K562 (cell line): ENCODE results near the gene UTS2R. TPM values are rescaled to one million over a fixed set of nuclear protein-coding genes. Genes with fewer than 3 reads are reported as not detected.
A peak's percentile ranks its signal among the peaks of the same experiment; 100 is the strongest.

Experiments used
- MTF1 ChIP-seq: fragments of 250-450 bp; sonication (Bioruptor Pico); IDR thresholded peaks from 2 replicates; pipeline ENCODE4 v1.9.0; 2021; ENCODE audit warnings: moderate library complexity, mild to moderate bottlenecking, inconsistent platforms, borderline replicate concordance
- PURB ChIP-seq: sonication (generic); formaldehyde crosslinking; IDR thresholded peaks from 2 replicates; pipeline ENCODE4 v1.9.0; 2021; ENCODE audit warnings: low read depth, mild to moderate bottlenecking, missing genetic modification reagents
- RBM14 ChIP-seq: fragments of 200-400 bp; formaldehyde crosslinking; IDR thresholded peaks from 2 replicates; pipeline ENCODE4 v1.6.1; 2018; ENCODE audit warnings: low read depth, mild to moderate bottlenecking, low read length, moderate library complexity, borderline replicate concordance; ENCODE audit not compliant: insufficient read depth
- YY1 ChIP-seq, 3 experiments: IDR thresholded peaks; 2 replicates each; pipeline ENCODE4 v1.6.1; 2011; ENCODE audit warnings: low read length in 2 of 3, mild to moderate bottlenecking in 2 of 3, moderate library complexity in 2 of 3, borderline replicate concordance in 1 of 3, control low read depth in 1 of 3, low read depth in 1 of 3; ENCODE audit not compliant: insufficient read depth in 3 of 3, insufficient replicate concordance in 2 of 3, control insufficient read depth in 1 of 3, insufficient read length in 1 of 3; ENCODE audit errors: extremely low read depth in 1 of 3
- ZNF282 ChIP-seq: sonication (generic); formaldehyde crosslinking; IDR thresholded peaks from 2 replicates; pipeline ENCODE4 v1.8.1; 2023; ENCODE audit warnings: missing genetic modification reagents
- ZNF766 ChIP-seq: fragments of 200-800 bp; sonication (Bioruptor generic); conservative IDR thresholded peaks from 2 replicates; pipeline ENCODE4 v1.6.1; 2016; ENCODE audit warnings: missing genetic modification characterization, missing compliant biosample characterization
- ZNF77 ChIP-seq: fragments of 250-450 bp; sonication (Bioruptor Pico); IDR thresholded peaks from 2 replicates; pipeline ENCODE4 v1.5.0; 2020
- polyA plus RNA-seq, 8 experiments: library from polyadenylated mRNA; depleted of rRNA in 4 of 8; stranded (reverse) in 5 of 8; unstranded in 3 of 8; fragments of >200 nt; fragmentation: Nextera tagmentation in 2 of 8; fragmentation: Illumina TruSeq in 1 of 8; extraction: Ambion mirVana in 2 of 8; extraction: Trizol in 1 of 8; gene quantifications; 2 replicates each; pipeline versions ENCODE4 v1.2.1 to v1.2.3, GENCODE V29; 2011 to 2014; ENCODE audit warnings: inconsistent platforms in 1 of 8, missing spikeins in 1 of 8
- total RNA-seq, 7 experiments: library from RNA; depleted of rRNA in 6 of 7; stranded (reverse); fragments of >200 nt in 6 of 7; fragmentation: Illumina TruSeq in 2 of 7; extraction: Trizol in 2 of 7; gene quantifications; 2 replicates each; pipeline versions ENCODE4 v1.2.1 to v1.2.3, GENCODE V29; 2011 to 2021; ENCODE audit warnings: low replicate concordance in 1 of 7
- TF ChIP-seq, protein P1 (sequence below): fragments of 250-450 bp; sonication (Bioruptor Pico); IDR thresholded peaks from 2 replicates; pipeline ENCODE4 v1.5.0; 2020; ENCODE audit warnings: mild to moderate bottlenecking, borderline replicate concordance
- TF ChIP-seq, protein P2 (sequence below): fragments of 450-650 bp; IDR thresholded peaks from 2 replicates; pipeline ENCODE4 v1.6.1; 2016; ENCODE audit warnings: mild to moderate bottlenecking, moderate library complexity
- TF ChIP-seq, protein P3 (sequence below): sonication (generic); formaldehyde crosslinking; IDR thresholded peaks from 2 replicates; pipeline ENCODE4 v1.8.1; 2022; ENCODE audit warnings: missing genetic modification reagents

Gene UTS2R
- total and polyA plus RNA-seq, 9 of the 15 experiments (the other 6 are each of a cell fraction or from before 2014, with no cell fraction given) = 0.22 TPM; not detected in 8

DNA sequence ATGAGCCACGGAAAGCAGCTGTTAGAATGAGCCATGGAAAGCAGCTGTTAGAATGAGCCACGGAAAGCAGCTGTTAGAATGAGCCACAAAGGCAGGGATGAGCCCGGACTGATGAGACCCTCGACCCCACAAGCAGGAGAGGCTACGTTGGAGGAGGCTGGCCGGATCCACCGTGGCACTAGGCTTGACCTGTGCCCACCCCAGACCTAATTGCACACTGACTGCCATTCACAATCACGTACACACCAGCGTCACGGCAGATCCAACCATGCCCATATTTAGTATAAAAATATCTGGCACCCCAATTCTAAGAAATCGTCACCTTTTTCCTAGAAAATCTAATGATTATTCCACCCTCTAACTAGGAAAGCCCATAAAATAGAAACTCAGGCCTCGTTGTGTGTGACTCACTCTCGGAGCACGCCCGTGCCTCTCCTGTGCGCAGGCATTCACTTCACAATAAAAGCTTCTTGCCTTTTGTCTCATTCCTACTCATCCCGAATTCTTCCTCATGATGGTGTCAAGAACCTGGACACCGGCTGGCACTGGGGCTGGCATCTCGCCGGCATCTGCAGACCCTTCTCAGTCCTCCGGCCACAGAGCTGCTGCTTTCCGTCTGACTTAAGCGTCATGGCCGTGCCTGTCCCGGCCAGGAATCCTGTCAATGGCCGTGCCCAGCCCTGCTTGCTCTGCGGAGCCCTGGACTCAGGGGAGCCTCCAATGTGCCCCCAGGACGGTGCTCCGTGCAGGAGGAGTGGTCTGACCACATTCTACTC lies 32.5 kb upstream of the UTS2R start (continued):
- TF ChIP-seq ZNF77 (CRISPR knock-in tag) (no peak), MTF1 (CRISPR knock-in tag) (no peak), YY1 (IDR thresholded peaks at IDR 0.05; ENCODE audit: borderline replicate concordance in 1 of 3, control insufficient read depth in 1 of 3, extremely low read depth in 1 of 3, insufficient read depth in 3 of 3, insufficient read length in 1 of 3, insufficient replicate concordance in 2 of 3, low read depth in 1 of 3, low read length in 2 of 3) (peak in 2 of 3 experiments; percentile 34 to 81), RBM14 (no peak), ZNF766 (CRISPR knock-in tag) (peak; percentile 69), PURB (no peak), ZNF282 (CRISPR knock-in tag) (no peak)
- TF ChIP-seq, protein P1, sequence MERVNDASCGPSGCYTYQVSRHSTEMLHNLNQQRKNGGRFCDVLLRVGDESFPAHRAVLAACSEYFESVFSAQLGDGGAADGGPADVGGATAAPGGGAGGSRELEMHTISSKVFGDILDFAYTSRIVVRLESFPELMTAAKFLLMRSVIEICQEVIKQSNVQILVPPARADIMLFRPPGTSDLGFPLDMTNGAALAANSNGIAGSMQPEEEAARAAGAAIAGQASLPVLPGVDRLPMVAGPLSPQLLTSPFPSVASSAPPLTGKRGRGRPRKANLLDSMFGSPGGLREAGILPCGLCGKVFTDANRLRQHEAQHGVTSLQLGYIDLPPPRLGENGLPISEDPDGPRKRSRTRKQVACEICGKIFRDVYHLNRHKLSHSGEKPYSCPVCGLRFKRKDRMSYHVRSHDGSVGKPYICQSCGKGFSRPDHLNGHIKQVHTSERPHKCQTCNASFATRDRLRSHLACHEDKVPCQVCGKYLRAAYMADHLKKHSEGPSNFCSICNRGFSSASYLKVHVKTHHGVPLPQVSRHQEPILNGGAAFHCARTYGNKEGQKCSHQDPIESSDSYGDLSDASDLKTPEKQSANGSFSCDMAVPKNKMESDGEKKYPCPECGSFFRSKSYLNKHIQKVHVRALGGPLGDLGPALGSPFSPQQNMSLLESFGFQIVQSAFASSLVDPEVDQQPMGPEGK (CRISPR knock-in tag) = no peak
- TF ChIP-seq, protein P2, sequence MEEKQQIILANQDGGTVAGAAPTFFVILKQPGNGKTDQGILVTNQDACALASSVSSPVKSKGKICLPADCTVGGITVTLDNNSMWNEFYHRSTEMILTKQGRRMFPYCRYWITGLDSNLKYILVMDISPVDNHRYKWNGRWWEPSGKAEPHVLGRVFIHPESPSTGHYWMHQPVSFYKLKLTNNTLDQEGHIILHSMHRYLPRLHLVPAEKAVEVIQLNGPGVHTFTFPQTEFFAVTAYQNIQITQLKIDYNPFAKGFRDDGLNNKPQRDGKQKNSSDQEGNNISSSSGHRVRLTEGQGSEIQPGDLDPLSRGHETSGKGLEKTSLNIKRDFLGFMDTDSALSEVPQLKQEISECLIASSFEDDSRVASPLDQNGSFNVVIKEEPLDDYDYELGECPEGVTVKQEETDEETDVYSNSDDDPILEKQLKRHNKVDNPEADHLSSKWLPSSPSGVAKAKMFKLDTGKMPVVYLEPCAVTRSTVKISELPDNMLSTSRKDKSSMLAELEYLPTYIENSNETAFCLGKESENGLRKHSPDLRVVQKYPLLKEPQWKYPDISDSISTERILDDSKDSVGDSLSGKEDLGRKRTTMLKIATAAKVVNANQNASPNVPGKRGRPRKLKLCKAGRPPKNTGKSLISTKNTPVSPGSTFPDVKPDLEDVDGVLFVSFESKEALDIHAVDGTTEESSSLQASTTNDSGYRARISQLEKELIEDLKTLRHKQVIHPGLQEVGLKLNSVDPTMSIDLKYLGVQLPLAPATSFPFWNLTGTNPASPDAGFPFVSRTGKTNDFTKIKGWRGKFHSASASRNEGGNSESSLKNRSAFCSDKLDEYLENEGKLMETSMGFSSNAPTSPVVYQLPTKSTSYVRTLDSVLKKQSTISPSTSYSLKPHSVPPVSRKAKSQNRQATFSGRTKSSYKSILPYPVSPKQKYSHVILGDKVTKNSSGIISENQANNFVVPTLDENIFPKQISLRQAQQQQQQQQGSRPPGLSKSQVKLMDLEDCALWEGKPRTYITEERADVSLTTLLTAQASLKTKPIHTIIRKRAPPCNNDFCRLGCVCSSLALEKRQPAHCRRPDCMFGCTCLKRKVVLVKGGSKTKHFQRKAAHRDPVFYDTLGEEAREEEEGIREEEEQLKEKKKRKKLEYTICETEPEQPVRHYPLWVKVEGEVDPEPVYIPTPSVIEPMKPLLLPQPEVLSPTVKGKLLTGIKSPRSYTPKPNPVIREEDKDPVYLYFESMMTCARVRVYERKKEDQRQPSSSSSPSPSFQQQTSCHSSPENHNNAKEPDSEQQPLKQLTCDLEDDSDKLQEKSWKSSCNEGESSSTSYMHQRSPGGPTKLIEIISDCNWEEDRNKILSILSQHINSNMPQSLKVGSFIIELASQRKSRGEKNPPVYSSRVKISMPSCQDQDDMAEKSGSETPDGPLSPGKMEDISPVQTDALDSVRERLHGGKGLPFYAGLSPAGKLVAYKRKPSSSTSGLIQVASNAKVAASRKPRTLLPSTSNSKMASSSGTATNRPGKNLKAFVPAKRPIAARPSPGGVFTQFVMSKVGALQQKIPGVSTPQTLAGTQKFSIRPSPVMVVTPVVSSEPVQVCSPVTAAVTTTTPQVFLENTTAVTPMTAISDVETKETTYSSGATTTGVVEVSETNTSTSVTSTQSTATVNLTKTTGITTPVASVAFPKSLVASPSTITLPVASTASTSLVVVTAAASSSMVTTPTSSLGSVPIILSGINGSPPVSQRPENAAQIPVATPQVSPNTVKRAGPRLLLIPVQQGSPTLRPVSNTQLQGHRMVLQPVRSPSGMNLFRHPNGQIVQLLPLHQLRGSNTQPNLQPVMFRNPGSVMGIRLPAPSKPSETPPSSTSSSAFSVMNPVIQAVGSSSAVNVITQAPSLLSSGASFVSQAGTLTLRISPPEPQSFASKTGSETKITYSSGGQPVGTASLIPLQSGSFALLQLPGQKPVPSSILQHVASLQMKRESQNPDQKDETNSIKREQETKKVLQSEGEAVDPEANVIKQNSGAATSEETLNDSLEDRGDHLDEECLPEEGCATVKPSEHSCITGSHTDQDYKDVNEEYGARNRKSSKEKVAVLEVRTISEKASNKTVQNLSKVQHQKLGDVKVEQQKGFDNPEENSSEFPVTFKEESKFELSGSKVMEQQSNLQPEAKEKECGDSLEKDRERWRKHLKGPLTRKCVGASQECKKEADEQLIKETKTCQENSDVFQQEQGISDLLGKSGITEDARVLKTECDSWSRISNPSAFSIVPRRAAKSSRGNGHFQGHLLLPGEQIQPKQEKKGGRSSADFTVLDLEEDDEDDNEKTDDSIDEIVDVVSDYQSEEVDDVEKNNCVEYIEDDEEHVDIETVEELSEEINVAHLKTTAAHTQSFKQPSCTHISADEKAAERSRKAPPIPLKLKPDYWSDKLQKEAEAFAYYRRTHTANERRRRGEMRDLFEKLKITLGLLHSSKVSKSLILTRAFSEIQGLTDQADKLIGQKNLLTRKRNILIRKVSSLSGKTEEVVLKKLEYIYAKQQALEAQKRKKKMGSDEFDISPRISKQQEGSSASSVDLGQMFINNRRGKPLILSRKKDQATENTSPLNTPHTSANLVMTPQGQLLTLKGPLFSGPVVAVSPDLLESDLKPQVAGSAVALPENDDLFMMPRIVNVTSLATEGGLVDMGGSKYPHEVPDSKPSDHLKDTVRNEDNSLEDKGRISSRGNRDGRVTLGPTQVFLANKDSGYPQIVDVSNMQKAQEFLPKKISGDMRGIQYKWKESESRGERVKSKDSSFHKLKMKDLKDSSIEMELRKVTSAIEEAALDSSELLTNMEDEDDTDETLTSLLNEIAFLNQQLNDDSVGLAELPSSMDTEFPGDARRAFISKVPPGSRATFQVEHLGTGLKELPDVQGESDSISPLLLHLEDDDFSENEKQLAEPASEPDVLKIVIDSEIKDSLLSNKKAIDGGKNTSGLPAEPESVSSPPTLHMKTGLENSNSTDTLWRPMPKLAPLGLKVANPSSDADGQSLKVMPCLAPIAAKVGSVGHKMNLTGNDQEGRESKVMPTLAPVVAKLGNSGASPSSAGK = peak; percentile 86
- TF ChIP-seq, protein P3, sequence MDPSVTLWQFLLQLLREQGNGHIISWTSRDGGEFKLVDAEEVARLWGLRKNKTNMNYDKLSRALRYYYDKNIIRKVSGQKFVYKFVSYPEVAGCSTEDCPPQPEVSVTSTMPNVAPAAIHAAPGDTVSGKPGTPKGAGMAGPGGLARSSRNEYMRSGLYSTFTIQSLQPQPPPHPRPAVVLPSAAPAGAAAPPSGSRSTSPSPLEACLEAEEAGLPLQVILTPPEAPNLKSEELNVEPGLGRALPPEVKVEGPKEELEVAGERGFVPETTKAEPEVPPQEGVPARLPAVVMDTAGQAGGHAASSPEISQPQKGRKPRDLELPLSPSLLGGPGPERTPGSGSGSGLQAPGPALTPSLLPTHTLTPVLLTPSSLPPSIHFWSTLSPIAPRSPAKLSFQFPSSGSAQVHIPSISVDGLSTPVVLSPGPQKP (CRISPR knock-in tag) = no peak
